Renal cortex interstitium (tissue), 11 donors: ENCODE results near the gene OXT. TPM values are rescaled to one million over a fixed set of nuclear protein-coding genes. Genes with fewer than 3 reads are reported as not detected.
"Not testable (repeated sequence)": the region's sequence is repeated elsewhere in the genome, so short reads cannot be mapped to it uniquely, and the experiment has no call there.

Experiments used
- DNase-seq, 11 donors: peaks; one replicate each; pipeline ENCODE4 v3.0.0-alpha.2; 2013; ENCODE audit warnings: low read depth in 9 of 11, low spot score in 4 of 11; ENCODE audit errors: extremely low read depth in 1 of 11
- polyA plus RNA-seq, 3 donors: library from polyadenylated mRNA; unstranded; fragments of 120-200 nt; gene quantifications; one replicate each; pipeline ENCODE4 v1.2.1, GENCODE V29; 2013; ENCODE audit not compliant: insufficient read length in 3 of 3

Gene OXT
- polyA plus RNA-seq, 3 donors = 0.47 to 1.5 (median 0.64) TPM

DNA sequence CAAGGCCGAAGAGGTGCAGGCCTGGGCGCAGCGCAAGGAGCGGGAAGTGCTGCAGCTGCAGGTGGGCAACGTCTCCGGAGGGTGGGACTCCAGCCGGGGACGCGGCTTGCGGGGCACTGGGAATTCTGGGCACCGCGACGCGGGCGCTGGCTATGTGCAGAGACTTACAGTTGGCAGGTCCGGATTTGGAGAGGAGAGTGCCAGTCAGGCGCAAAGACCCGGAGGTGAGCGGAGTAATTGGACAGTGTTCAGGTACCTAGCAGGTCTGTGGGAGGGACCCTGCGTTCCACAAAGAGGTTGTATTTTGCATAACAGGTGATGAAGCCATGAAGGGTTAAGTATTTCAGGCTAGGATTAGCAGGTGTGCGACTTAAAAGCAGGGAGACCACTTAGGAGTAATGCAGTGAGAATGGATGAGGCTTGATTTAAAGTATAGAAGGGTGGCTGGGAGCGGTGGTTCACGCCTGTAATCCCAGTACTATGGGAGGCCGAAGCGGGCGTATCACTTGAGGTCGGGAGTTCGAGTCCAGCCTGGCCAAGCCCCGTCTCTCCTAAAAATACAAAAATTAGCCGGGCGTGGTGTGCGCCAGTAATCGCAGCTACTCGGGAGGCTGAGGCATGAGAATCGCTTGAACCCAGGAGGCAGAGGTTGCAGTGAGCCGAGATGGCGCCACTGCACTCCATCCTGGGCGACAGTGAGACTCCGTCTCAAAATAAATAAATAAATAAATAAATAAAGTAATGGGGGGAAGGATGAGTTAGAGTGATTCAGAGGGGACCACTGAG lies 24.6 kb upstream of the OXT start:
- DNase-seq = peak in 2 of 11 donors; percentile 16 to 40

GRCh38 chr20:3047486-3048419 lies 23.7 kb upstream of the OXT start:
- no peak for DNase-seq

- no peak for DNase-seq
These were observed 19.9 kb upstream of the OXT start for GRCh38 chr20:3051385-3052019.

DNA sequence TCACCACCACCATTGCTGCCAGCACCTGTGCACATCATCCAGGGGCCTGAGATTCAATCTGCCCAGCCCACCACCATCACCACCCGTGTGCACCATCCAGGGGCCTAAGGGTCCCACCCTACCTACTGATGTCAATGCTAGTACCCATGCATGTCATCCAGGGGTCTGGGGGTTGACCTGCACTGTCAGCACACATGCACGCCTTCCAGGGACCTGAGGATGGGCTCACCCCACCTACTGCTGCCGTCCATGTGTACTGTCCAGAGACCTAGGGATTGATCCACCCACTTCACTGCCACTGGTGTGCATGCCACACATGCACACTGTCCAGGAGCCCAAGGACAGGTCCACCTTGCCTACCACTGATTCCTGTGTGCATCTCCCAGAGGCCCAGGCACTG lies 11.9 kb upstream of the OXT start:
- no peak for DNase-seq

DNA sequence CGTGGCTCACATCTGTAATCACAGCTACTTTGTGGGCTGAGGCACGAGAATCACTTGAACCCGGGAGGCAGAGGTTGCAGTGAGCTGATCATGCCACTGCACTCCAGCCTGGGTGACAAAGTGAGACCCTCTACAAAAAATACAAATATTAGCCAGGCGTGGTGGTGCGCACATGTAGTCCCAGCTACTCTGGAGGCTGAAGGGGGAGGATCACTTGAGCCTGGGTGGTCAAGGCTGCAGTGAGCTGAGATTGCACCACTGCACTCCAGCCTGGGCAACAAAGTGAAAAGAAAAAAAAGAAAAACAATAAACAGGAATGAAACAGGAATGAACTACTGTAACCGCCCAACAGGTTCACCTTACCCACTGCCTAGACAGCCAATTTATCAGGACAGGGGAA lies 7.3 kb upstream of the OXT start:
- DNase-seq = not testable (repeated sequence)

DNA sequence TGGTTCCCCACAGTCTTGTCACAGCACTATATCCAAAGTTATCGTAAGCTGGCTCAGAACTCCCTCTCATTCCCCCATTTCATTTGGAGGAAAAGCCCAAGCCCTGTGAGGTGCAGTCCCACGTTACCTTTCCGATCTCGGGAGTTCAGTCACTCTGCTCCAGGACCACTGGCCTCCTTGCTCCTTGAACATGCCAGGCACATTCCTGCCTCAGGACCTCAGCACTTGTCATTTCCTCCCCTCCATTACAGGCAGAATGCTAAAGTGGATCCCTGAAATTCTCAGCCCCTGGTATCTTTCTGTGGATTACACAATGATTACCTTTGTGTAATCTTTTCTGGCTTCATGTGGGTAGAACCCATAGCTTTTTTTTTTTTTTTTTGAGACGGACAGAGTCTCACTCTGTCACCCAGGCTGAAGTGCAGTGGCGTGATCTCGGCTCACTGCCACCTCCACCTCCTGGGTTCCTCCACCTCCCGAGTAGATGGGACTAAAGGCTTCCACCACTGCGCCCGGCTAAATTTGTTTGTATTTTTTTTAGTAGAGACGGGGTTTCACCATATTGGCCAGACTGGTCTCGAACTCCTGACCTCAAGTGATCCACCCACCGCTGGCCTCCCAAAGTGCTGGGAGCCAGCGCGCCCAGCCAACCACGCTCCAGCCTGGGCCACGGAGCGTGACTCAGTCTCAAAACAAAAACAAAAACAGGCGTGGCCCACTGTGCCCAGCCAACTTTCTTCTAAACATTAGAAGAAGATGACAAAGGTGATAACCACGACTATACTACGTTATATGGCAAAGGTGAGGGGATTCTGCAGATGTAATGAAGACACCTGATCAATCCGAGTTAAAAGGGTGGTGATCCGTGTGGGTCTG lies 4.0 kb upstream of the OXT start:
- DNase-seq = no peak

- no peak for DNase-seq
These were observed 3.3 kb upstream of the OXT start for GRCh38 chr20:3068075-3068474.

DNA sequence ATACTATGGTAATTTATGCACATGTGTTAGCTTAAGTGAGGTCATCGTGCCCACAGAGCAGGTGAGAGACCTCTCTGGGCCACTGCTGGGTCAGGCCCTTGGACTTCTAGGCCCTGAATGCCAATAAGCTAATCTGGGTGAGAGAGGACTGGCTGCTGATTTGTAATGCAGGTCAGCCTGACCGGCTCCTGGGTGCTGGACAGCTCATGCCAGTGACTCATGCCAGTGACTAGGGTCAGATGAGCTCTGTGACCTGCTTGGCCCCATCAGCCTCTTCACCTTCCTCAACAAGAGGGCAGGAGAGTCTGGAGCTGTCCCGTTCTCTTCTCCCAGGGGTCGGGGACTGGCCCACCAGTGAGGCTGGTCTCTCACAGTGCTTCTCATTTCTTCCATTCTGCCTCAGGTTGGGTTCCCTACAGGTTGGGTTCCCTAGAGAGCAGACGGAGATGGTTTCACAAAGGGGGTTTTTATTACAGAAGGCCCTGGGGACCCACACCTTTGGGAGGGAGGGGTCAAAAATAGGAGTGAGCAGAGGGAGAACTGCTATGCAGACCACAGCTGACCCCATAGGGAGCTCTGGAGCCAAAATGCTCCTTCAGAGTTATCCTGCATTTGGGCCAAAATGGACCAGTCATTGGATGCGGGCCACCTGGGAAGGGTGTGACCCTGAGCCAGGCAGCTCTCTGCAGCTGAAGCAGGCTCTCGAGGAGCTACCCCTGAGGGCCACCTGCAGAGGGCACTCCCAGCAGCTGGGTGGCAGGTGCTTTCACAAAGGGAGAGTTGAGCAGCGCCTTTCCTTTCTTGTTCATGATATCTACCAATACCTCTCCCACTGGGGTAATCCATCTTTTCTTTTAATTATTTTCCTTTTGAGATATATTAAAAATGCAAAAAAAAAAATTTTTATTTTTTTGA lies 2.2 kb upstream of the OXT start:
- DNase-seq = no peak

DNA sequence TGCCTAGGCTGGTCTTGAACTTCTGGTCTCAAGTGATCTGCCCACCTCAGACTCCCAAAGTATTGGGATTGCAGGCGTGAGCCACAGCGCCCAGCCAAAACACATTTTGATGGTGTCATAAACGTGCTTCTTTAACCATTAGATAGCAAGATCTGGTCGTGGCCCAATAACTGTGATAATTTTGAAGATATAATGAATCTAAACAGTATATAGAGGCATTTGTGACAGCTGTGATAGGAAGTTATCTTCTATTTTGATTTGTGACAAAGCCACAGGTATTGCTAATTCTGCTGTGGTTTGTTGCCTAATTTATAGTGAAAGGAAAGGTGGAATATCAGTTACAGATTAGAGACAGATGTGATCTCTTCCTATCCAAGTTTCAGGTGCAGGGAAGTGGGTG lies 695 bp upstream of the OXT start:
- no peak for DNase-seq

GRCh38 chr20:3071266-3071609 lies 182 bp upstream of the OXT start:
- DNase-seq = no peak

DNA sequence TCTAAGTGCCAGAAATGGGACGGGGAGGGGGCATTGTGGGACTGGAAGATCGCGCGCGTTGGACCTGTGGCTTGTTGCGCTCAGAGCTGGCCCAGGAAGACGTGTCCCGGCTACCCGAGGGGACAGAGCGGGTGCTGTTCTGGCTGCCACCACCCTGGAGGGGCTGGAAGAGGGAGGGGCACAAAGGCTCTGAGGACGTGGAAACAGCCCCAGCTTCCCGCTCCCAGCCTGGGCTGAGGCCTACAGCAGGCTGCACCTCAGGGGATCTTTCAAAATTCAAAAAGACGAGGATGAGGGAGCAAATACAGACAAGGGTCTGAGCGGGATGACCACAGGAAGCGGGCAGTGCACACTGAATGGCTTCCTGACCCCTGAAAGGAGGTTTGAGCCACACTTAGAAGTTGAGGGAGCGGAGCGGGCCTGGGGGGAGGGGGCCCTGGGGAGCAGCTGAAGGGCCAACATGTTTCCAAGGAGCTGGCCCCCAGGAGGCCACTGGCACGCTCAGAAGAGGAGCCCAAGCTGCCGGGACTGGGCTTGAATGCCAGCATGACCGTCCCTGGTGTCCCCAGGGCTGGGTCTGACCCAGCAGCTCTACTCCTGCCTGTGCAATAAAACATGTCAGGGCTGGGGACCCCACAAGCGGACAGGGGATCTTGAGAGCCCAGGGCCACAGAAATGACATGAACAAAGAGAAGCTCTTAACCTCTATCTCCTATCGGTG lies 1.3 kb downstream of the OXT start:
- no peak for DNase-seq

GRCh38 chr20:3073251-3073643 lies 1.8 kb downstream of the OXT start:
- not testable (repeated sequence) for DNase-seq

- no peak for DNase-seq
These were observed 3.4 kb downstream of the OXT start for GRCh38 chr20:3074812-3075211.

- not testable (repeated sequence) for DNase-seq
These were observed 3.9 kb downstream of the OXT start for GRCh38 chr20:3075315-3075714.

DNA sequence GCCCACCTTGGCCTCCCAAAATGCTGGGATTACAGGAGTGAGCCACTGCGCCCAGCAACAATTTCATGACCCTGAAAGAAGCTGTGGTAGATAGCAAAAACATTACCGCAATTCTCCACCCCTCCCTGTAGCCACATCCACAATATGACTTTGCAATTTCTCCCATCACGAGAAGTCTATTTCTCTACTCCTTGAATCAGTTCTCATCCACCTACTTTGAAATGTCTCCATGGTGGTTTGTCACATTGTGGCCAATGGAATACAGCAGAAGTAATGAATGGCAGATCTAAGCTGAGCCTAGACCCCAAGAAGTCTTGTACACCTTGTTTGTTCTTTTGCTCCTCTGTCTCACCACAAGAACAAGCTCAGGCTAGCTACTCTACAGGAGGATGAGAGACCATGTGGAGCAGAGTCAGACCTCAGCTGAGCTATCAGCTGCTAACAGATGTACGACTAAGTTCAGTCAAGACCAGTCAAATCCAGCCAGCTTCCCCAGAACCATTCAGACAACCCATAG lies 6.3 kb downstream of the OXT start:
- no peak for DNase-seq

- DNase-seq = no peak
These were observed 9.5 kb downstream of the OXT start for GRCh38 chr20:3080939-3081388.

- DNase-seq = no peak
These were observed 10.2 kb downstream of the OXT start for GRCh38 chr20:3081641-3082040.
